Gastrocnemius medialis (tissue), 4 donors: Measurements from ENCODE around the gene NLRP6. TPM values are rescaled to one million over a fixed set of nuclear protein-coding genes. Genes with fewer than 3 reads are reported as not detected.
A peak's percentile ranks its signal among the peaks of the same experiment; 100 is the strongest.
"Not testable (repeated sequence)": the region's sequence is repeated elsewhere in the genome, so short reads cannot be mapped to it uniquely, and the experiment has no call there.

Experiments used
- ATAC-seq, 2 donors: fragments of 150-250 bp; one replicate each; pipeline ENCODE4 v1.9.1; 2016
- DNase-seq, 2 donors: peaks; one replicate each; pipeline ENCODE4 v3.0.0-alpha.2; 2019
- H3K27ac ChIP-seq, 4 donors: fragments of 200-600 bp; sonication (generic); 1 replicate in 1 of 4; 2 replicates in 3 of 4; pipeline ENCODE4 v1.5.1; 2016 to 2018; ENCODE audit warnings: mild to moderate bottlenecking in 2 of 4, moderate library complexity in 1 of 4
- H3K27me3 ChIP-seq, 3 donors: fragments of 200-600 bp; sonication (generic) in 2 of 3; 1 replicate in 1 of 3; 2 replicates in 2 of 3; pipeline versions ENCODE4 v1.5.1 to v1.6.0; 2016 to 2019; ENCODE audit warnings: mild to moderate bottlenecking in 1 of 3, moderate library complexity in 1 of 3
- H3K36me3 ChIP-seq, 2 donors: fragments of 200-600 bp; sonication (generic) in 1 of 2; one replicate each; pipeline ENCODE4 v1.5.1; 2017 to 2018
- H3K4me1 ChIP-seq, 2 donors: fragments of 200-600 bp; sonication (generic) in 1 of 2; one replicate each; pipeline ENCODE4 v1.5.1; 2016 to 2017; ENCODE audit warnings: mild to moderate bottlenecking in 2 of 2
- H3K4me3 ChIP-seq, 4 donors: fragments of 200-600 bp; sonication (generic) in 3 of 4; 1 replicate in 1 of 4; 2 replicates in 3 of 4; pipeline ENCODE4 v1.5.1; 2016 to 2019; ENCODE audit warnings: mild to moderate bottlenecking in 2 of 4
- H3K9me3 ChIP-seq, 3 donors: fragments of 200-600 bp; sonication (generic) in 2 of 3; 1 replicate in 1 of 3; 2 replicates in 2 of 3; pipeline ENCODE4 v1.5.1; 2016 to 2019
- CTCF ChIP-seq, 5 experiments: fragments of 450-650 bp in 3 of 5; fragments of 200-600 bp in 2 of 5; sonication (generic) in 2 of 5; IDR thresholded peaks in 4 of 5; conservative IDR thresholded peaks in 1 of 5; 1 replicate in 4 of 5; 2 replicates in 1 of 5; pipeline ENCODE4 v1.5.1; 2016 to 2019; ENCODE audit warnings: antibody characterized with exemption in 5 of 5, mild to moderate bottlenecking in 3 of 5, moderate library complexity in 3 of 5
- POLR2A ChIP-seq, 2 donors: fragments of 450-650 bp; IDR thresholded peaks; one replicate each; pipeline ENCODE4 v1.6.1; 2017; ENCODE audit warnings: antibody characterized with exemption in 2 of 2, mild to moderate bottlenecking in 2 of 2, moderate library complexity in 2 of 2
- in situ Hi-C, 4 donors: fragments of 200-750 bp; cut with MboI; loops; one replicate each; pipeline versions ENCODE4 v1.15.0 to v1.8.0; 2017; ENCODE audit warnings: low sequenced_read_pairs in 4 of 4
- intact Hi-C: fragments of 100-400 bp; cut with DNase I; formaldehyde crosslinking; loops from one replicate; pipeline ENCODE4 v1.15.1; 2023; ENCODE audit warnings: low total_unique reads
- total RNA-seq, 4 donors: library from RNA; depleted of rRNA; stranded (reverse); fragments of >200 nt; gene quantifications; one replicate each; pipeline versions ENCODE4 v1.1.0 to v1.2.3, GENCODE V29; 2016

NLRP6 gene
- total RNA-seq, 4 donors from 2014 or later = 0.09 TPM; not detected in 3

DNA sequence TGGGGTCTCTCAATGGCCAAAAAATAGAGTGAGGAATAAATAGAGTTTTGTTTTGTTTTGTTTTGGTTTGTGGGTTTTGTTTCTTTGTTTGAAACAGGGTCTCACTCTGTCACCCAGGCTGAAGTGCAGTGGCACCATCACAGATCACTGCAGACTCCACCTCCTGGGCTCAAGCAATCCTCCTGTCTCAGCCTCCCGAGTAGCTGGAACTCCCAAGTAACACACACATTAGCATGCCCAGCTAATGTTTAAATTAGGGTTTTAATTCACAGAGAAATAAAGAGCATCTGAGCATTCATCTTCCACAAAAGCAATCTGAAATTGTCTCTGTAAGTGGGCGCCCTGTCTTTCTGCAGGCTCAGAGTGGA is 51.7 kb downstream of the NLRP6 start:
- no peak for DNase-seq
- Histone ChIP-seq H3K4me1 (peaks cover 15 to 27% of the 10 kb centered on the region in 2 donors), H3K27me3 (peaks cover 0 to 4% (median 0%) of the 10 kb centered on the region in 3 donors), H3K27ac (no peak overlapping the region), H3K9me3 (no peaks in the 10 kb centered on the region), H3K36me3 (no peaks in the 10 kb centered on the region), H3K4me3 (no peak overlapping the region)
- intact Hi-C loops = no loop called here
- TF ChIP-seq CTCF (IDR thresholded peaks at IDR 0.05 in 4 of 5, conservative IDR thresholded peaks at IDR 0.05 in 1 of 5) = no peak
- no peak for TF ChIP-seq POLR2A (IDR thresholded peaks at IDR 0.05)
- no peak for ATAC-seq
- in situ Hi-C loops = no loop called here

- H3K9me3 ChIP-seq = no peaks in the 10 kb centered on the region
- no peak overlapping the region for H3K27ac ChIP-seq
- intact Hi-C loops (no loop called here), in situ Hi-C loops (no loop called here)
- H3K27me3 ChIP-seq = peaks cover 0 to 4% (median 0%) of the 10 kb centered on the region in 3 donors
- no peak for ATAC-seq
- peaks cover 16 to 27% of the 10 kb centered on the region in 2 donors for H3K4me1 ChIP-seq
- no peak for DNase-seq
- H3K36me3 ChIP-seq = no peaks in the 10 kb centered on the region
- H3K4me3 ChIP-seq = no peak overlapping the region
- TF ChIP-seq POLR2A (IDR thresholded peaks at IDR 0.05) (no peak), CTCF (IDR thresholded peaks at IDR 0.05 in 4 of 5, conservative IDR thresholded peaks at IDR 0.05 in 1 of 5) (no peak)
Observed at GRCh38 chr11:330307-330693, 52.1 kb downstream of the NLRP6 start.

DNA sequence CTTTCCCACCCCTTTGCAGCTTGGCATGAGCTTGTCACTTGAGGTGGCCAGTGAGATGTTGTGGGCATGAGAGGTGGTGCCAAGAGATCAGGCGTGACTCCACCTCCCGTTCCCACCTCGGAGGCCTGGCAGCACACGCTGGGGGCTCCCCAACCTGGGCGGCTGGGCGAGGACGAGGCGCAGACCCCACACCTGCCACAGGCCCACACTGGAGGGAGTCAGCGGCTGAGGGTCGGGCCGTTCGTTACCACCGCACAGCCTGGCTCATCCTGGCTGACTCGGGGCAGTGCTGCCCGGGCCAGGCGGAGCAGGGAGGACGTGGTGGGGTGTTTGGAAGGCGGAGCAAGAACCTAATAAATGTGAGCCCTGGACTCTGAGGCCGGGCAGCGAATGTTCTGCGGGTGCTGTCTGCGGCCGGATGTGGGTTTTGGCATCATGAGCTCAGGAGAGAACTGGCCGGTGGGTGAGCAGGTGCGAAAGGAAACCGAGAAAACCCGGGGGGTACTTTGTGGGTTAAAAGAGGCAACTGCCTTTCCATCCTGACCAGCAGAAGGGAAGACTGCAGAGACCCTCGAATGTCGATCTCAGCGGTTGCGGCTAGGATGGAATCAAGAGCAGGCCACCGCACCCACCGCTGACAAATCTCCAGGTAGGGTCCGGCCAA is 52.6 kb downstream of the NLRP6 start:
- DNase-seq = no peak
- Histone ChIP-seq H3K27me3 (peaks cover 0 to 4% (median 0%) of the 10 kb centered on the region in 3 donors), H3K9me3 (no peaks in the 10 kb centered on the region), H3K4me1 (peaks cover 16 to 27% of the 10 kb centered on the region in 2 donors), H3K4me3 (no peak overlapping the region), H3K36me3 (no peaks in the 10 kb centered on the region), H3K27ac (no peak overlapping the region)
- no peak for ATAC-seq
- intact Hi-C loops = no loop called here
- TF ChIP-seq POLR2A (IDR thresholded peaks at IDR 0.05) = no peak
- in situ Hi-C loops = no loop called here

DNA sequence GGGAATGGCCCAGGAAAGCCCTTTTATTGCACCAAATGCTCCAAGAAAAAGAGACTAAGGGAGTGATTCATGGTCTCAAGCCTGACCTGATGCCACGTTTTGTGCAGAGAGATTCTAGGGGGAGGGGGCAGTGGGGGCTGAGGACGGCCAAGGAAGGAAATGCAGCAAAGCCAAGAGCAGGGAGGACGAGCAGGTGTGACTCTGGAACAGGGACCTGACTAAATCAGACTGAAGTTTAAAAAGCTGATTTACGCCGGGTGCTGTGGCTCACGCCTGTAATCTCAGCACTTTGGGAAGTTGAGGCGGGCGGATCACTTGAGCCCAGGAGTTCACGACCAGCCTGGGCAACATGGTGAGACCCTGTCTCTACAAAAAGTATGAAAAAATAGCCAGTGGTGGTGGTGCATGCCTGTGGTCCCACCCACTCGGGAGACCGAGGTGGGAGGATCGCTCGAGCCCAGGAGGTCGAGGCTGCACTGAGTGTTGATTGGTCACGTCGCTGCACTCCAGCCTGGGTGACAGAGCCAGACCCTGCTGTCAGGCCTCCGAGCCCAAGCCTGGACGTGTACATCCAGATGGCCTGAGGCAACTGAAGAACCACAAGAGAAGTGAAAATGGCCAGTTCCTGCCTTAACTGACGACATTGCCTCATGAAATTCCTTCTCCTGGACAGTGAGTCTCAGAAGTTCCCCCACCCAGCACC is 53.3 kb downstream of the NLRP6 start:
- intact Hi-C loops = no loop called here
- Histone ChIP-seq H3K9me3 (no peaks in the 10 kb centered on the region), H3K27ac (no peak overlapping the region), H3K27me3 (peaks cover 0 to 4% (median 0%) of the 10 kb centered on the region in 3 donors), H3K36me3 (no peaks in the 10 kb centered on the region), H3K4me3 (no peak overlapping the region), H3K4me1 (peaks cover 10 to 25% of the 10 kb centered on the region in 2 donors)
- DNase-seq = no peak
- in situ Hi-C loops = no loop called here
- ATAC-seq = no peak
- no peak for TF ChIP-seq POLR2A (IDR thresholded peaks at IDR 0.05)
- TF ChIP-seq CTCF (IDR thresholded peaks at IDR 0.05 in 4 of 5, conservative IDR thresholded peaks at IDR 0.05 in 1 of 5) = no peak

GRCh38 chr11:332651-333480 is 54.7 kb downstream of the NLRP6 start:
- intact Hi-C loops (no loop called here), in situ Hi-C loops (no loop called here)
- TF ChIP-seq POLR2A (IDR thresholded peaks at IDR 0.05) = no peak
- no peak for TF ChIP-seq CTCF (IDR thresholded peaks at IDR 0.05 in 4 of 5, conservative IDR thresholded peaks at IDR 0.05 in 1 of 5)
- peaks cover 8 to 18% of the 10 kb centered on the region in 2 donors for H3K4me1 ChIP-seq
- H3K36me3 ChIP-seq = no peaks in the 10 kb centered on the region
- H3K4me3 ChIP-seq = no peak overlapping the region
- H3K27ac ChIP-seq = no peak overlapping the region
- no peak for ATAC-seq
- DNase-seq = no peak
- H3K27me3 ChIP-seq = peaks cover 0 to 4% (median 0%) of the 10 kb centered on the region in 3 donors
- no peaks in the 10 kb centered on the region for H3K9me3 ChIP-seq

DNA sequence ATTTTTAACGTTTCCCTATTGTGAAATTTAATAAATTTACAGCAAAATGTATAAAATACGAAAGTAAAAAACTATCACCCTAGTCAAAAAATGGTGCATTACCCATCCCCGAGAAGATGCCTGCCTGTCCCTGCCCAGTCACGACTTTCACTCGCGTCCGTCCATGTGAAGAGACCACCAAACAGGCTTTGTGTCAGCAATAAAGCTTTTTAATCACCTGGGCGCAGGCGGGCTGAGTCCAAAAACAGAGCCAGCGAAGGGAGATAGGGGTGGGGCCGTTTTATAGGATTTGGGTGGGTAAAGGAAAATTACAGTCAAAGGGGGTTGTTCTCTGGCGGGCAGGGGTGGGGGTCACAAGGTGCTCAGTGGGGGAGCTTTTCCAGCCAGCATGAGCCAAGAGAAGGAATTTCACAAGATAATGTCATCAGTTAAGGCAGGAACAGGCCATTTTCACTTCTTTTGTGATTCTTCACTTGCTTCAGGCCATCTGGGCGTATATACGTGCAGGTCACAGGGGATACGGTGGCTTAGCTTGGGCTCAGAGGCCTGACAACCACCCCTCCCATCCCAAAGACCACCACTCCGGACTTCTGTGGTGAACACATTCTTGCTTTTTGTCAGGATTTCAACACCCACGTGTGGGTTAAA is 55.5 kb downstream of the NLRP6 start:
- DNase-seq, in situ Hi-C loops: not testable (repeated sequence)

More for the DNA sequence above, 55.5 kb downstream of the NLRP6 start:
- H3K4me3 ChIP-seq, H3K27me3 ChIP-seq, ATAC-seq, H3K9me3 ChIP-seq, H3K36me3 ChIP-seq, intact Hi-C loops: not testable (repeated sequence)
- Histone ChIP-seq H3K4me1 (peaks cover 8 to 16% of the 10 kb centered on the region in 2 donors), H3K27ac (peak overlapping the region in 2 of 4 donors; percentile 18 to 80)
